Testis (tissue), 3 donors: Measurements from ENCODE around the gene MTA1. TPM values are rescaled to one million over a fixed set of nuclear protein-coding genes. Genes with fewer than 3 reads are reported as not detected.

ENCODE experiments used
- DNase-seq: peaks from one replicate; pipeline ENCODE4 v3.0.0-alpha.2; 2019
- H3K27ac ChIP-seq, 2 donors: fragments of 200-600 bp; sonication (generic); one replicate each; pipeline ENCODE4 v1.5.1; 2019
- H3K27me3 ChIP-seq: fragments of 200-600 bp; sonication (generic); one replicate; pipeline ENCODE4 v1.5.1; 2019
- H3K36me3 ChIP-seq: fragments of 200-600 bp; sonication (generic); one replicate; pipeline ENCODE4 v1.5.1; 2017; ENCODE audit warnings: low read depth; ENCODE audit errors: missing control alignments
- H3K4me1 ChIP-seq: fragments of 200-600 bp; sonication (generic); one replicate; pipeline ENCODE4 v1.5.1; 2019
- H3K4me3 ChIP-seq, 2 donors: fragments of 200-600 bp; sonication (generic); one replicate each; pipeline ENCODE4 v1.5.1; 2017 to 2019
- H3K9me3 ChIP-seq: fragments of 200-600 bp; sonication (generic); one replicate; pipeline ENCODE4 v1.5.1; 2017
- POLR2A ChIP-seq: fragments of 450-650 bp; IDR thresholded peaks from one replicate; pipeline ENCODE4 v1.6.1; 2017; ENCODE audit warnings: antibody characterized with exemption, mild to moderate bottlenecking, moderate library complexity
- WGBS, 2 donors: methylation state at CpG; one replicate each; pipeline ENCODE4 v1.1.5; 2018; 5-methylcytosine and 5-hydroxymethylcytosine counted together
- intact Hi-C: fragments of 100-400 bp; cut with DNase I; formaldehyde crosslinking; loops from one replicate; pipeline ENCODE4 v1.15.1; 2023; ENCODE audit warnings: low total_unique reads
- polyA plus RNA-seq: library from polyadenylated mRNA; stranded (reverse); fragments of 350-450 nt; fragmentation: Illumina TruSeq; extraction: RNeasy Lipid Tissue Mini Kit (QIAGEN cat#74804); gene quantifications from one replicate; pipeline ENCODE4 v1.2.3, GENCODE V29; 2014; ENCODE audit warnings: low read depth, low replicate concordance; ENCODE audit not compliant: insufficient read depth
- total RNA-seq, 2 donors: library from RNA; depleted of rRNA; stranded (reverse); fragments of >200 nt; gene quantifications; one replicate each; pipeline ENCODE4 v1.2.3, GENCODE V29; 2016
- TF ChIP-seq, protein P1 (sequence below), 3 experiments: fragments of 450-650 bp in 2 of 3; fragments of 200-600 bp in 1 of 3; sonication (generic) in 1 of 3; IDR thresholded peaks; one replicate each; pipeline ENCODE4 v1.5.1; 2016 to 2019; ENCODE audit warnings: antibody characterized with exemption in 3 of 3, mild to moderate bottlenecking in 2 of 3, moderate library complexity in 1 of 3

Gene MTA1
- total and polyA plus RNA-seq, 3 donors from 2014 or later, result 118 to 135 (median 120) TPM

DNA sequence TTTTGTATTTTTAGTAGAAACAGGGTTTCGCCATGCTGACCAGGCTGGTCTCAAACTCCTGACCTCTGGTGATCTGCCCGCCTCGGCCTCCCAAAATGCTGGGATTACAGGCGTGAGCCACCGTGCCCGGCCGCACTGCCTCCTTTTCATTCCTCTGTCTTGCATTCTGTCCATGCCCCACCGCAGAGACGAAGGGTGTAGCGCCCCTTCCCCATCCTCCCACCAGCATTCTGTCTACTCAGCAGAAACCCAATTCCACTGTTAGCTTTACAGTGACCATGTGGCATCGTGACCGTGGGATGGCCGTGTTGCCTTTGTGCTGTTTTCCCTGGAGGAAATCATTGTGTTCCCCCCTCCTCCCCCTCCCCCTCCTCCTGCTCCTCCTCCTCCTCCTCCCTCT is 11.0 kb upstream of the MTA1 start:
- no peak for TF ChIP-seq POLR2A
- TF ChIP-seq, protein P1, sequence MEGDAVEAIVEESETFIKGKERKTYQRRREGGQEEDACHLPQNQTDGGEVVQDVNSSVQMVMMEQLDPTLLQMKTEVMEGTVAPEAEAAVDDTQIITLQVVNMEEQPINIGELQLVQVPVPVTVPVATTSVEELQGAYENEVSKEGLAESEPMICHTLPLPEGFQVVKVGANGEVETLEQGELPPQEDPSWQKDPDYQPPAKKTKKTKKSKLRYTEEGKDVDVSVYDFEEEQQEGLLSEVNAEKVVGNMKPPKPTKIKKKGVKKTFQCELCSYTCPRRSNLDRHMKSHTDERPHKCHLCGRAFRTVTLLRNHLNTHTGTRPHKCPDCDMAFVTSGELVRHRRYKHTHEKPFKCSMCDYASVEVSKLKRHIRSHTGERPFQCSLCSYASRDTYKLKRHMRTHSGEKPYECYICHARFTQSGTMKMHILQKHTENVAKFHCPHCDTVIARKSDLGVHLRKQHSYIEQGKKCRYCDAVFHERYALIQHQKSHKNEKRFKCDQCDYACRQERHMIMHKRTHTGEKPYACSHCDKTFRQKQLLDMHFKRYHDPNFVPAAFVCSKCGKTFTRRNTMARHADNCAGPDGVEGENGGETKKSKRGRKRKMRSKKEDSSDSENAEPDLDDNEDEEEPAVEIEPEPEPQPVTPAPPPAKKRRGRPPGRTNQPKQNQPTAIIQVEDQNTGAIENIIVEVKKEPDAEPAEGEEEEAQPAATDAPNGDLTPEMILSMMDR (IDR thresholded peaks at IDR 0.05), result no peak
- 76 to 85% methylated on average over 13 of the region's 13 CpGs for WGBS, 2 donors
- H3K9me3 ChIP-seq, result no peaks in the 10 kb centered on the region
- intact Hi-C loops, result no loop called here
- no peak for DNase-seq
- peaks cover 5% of the 10 kb centered on the region for H3K4me1 ChIP-seq
- no peak overlapping the region for H3K27ac ChIP-seq
- H3K4me3 ChIP-seq, result no peak overlapping the region
- H3K36me3 ChIP-seq, result no peaks in the 10 kb centered on the region
- H3K27me3 ChIP-seq, result no peaks in the 10 kb centered on the region

DNA sequence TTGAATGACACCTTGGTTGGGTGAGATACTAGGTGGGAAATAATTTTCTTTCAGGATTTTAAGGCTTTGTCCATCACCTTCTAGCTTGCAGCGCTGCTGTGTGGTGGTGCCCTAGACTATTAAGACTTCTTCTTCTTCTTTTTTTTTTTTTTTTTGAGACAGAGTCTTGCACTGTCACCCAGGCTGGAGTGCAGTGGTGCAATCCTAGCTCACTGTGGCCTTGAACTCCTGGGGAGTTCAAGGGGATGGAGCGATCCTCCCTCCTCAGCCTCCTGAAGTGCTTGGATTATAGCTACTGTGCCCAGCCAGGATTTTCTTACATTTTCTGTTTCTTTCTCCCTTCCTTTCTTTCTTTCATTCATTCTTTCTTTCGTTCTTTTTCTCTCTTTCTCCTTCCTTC is 10.3 kb upstream of the MTA1 start:
- 58 to 70% methylated on average over 3 of the region's 3 CpGs for WGBS, 2 donors

DNA sequence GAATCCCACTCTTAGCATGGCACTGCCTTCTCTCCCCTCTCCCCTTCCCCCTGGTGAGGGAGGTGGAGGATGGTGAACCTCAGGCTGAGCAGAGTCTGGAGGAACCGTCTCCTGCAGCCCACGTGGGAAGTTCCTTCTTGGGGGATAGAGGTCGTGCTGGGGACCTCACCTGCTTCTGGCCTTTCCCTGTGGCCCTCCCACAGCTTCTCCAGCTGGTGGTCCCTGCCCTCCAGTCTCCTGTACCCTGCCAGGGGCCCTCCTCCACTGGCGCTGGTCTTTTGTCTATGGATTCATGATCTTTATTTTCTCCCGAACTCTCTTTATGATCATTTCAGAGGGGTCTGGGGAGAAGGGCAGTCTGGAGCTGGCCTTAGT is 9.0 kb upstream of the MTA1 start:
- 43 to 51% methylated on average over 4 to 5 of the region's 5 CpGs for WGBS, 2 donors
- intact Hi-C loops, result no loop called here

More for the DNA sequence above, 10.3 kb upstream of the MTA1 start:
- Histone ChIP-seq H3K9me3 (no peaks in the 10 kb centered on the region), H3K36me3 (no peaks in the 10 kb centered on the region), H3K27ac (no peak overlapping the region), H3K27me3 (no peaks in the 10 kb centered on the region), H3K4me3 (no peak overlapping the region), H3K4me1 (peaks cover 6% of the 10 kb centered on the region)
- DNase-seq, result no peak
- TF ChIP-seq, protein P1 (IDR thresholded peaks at IDR 0.05), result no peak
- no peak for TF ChIP-seq POLR2A
- intact Hi-C loops, result no loop called here

DNA sequence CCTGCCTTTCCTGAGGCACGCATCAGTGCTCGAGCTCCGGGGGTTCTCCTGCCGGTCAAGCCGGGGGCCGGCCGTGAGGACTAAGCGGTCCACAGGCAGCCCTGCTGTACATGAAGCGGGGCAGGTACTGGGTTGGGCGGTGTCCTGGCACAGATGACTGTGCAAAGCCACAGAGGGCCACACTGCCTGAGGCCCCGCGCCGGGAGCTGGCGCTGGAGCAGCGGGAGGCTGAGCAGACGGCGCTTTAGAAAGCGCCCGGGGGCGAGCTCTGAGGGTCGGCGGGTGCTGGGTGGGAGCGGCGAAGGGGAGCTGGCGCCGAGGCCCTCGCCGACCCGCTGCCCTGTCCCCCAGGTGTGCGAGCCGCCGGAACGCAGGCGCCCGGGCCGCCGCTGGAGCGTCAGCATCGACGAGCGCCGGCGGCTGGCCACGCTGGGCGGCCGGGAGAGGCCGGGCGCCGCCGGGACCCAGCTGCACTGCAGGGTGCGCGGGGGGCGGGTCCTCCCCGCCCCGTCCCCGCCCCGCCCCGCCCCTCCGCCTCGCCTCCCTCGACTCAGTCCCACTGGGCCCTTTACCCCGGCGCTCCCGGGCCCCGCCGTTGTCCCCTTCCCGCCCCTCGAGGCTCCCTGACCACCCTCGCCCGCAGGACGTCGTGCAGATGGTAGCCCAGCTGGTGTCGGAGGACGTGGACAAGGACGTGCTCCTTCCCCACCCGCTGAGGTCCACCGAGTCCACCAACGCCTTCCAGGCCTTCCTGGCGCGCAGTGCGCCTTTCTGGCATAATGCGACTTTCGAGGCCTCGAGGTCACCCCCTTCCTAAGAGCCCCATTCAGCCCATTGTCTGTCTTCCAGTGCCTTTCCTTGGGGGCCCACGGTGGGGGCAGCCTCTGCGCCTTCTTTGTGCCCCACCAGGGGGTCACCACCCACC is 8.3 kb upstream of the MTA1 start:
- intact Hi-C loops, result no loop called here
- Histone ChIP-seq H3K36me3 (no peaks in the 10 kb centered on the region), H3K27me3 (no peaks in the 10 kb centered on the region), H3K4me1 (peaks cover 14% of the 10 kb centered on the region), H3K27ac (no peak overlapping the region), H3K9me3 (no peaks in the 10 kb centered on the region), H3K4me3 (peak overlapping the region; percentile 18 to 42)
- no peak for DNase-seq
- 12 to 14% methylated on average over 11 to 55 of the region's 86 CpGs for WGBS, 2 donors
- TF ChIP-seq, protein P1 (IDR thresholded peaks at IDR 0.05), result no peak
- TF ChIP-seq POLR2A, result no peak

More for the DNA sequence above, 9.0 kb upstream of the MTA1 start:
- Histone ChIP-seq H3K9me3 (no peaks in the 10 kb centered on the region), H3K27me3 (no peaks in the 10 kb centered on the region), H3K4me3 (peak overlapping the region in 1 of 2 donors; percentile 42), H3K36me3 (no peaks in the 10 kb centered on the region), H3K4me1 (peaks cover 14% of the 10 kb centered on the region), H3K27ac (no peak overlapping the region)
- TF ChIP-seq POLR2A, result no peak
- TF ChIP-seq, protein P1 (IDR thresholded peaks at IDR 0.05), result no peak
- no peak for DNase-seq
